GM19438 (cell line): ENCODE results near the gene WNT3A.
A peak's percentile ranks its signal among the peaks of the same experiment; 100 is the strongest.

ENCODE experiments used
- ATAC-seq: cut with Tn5 transposase; IDR thresholded peaks from one replicate; pipeline ENCODE4 v1.9.1; 2021; ENCODE audit warnings: low read depth; ENCODE audit not compliant: unreplicated experiment

The WNT3A gene

DNA sequence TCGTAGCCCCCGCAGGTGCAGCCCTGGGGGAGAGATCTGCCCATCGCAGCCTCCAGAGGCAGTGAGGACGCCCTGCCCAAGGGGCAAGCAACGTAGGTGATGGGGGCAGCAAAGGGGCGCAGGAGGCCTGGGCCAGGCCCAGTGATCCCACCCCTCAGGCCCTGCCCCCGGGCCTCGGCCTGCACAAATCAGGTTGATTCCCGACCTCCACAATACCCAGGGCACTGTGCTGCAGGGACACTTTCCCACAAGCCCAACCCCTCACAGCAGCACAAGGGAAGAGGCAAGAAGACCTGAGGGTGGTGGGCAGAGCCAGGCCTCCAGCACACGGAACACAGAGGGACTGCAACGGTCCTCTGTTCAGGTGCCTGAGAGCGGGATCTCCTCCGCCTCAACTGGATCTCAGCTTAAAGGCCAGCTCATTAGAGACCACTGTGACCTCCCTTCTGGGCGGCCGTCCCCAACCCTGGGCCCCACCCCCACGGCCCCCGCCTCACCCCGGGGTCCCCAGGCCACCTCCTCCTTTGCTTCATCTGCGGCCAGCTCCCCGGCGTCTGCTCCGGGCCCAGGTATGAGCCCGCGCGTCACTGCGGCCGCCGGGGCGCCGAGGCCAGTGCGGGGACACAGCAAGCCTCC is 74.9 kb downstream of the WNT3A start:
- ATAC-seq = peak; percentile 26

DNA sequence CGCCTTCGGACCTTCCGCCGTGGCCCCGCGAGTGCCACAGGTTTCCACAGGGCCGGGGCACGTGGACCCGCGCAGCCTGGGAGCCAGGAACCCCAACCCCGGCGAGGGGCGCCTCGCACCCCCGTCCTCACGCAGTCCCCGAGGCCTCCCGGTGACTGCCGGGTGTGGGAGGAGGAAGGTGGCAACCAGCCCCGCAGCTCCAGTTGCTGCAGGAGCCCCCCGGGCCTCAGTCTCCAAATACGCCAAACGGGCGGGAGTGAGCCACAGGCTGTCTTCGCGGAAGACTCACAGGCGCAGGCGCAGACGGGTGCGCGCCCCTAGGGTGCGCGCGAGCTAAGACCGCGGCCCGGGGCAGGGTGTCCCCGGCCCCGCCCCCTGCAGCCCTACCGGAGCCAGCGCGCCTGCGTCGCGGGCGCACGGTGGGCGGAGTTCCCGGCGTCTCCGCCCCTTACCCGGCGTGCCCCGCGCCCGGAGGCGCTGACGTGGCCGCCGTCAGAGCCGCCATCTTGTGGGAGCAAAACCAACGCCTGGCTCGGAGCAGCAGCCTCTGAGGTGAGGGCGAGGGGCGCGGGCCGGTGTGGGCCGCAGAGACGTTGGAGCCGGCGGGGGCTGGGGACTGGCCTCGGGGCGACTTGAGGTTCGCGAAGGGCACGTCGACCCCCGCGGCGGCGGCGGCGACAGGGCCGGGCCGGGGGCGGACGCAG is 75.6 kb downstream of the WNT3A start, which contains the start of gene ARF1:
TSS of gene ARF1 (plus strand) at position 495 of the 704 bp plus-strand sequence. CDS start 14,407 bp downstream, outside the sequence.
- peak; percentile 71 for ATAC-seq

DNA sequence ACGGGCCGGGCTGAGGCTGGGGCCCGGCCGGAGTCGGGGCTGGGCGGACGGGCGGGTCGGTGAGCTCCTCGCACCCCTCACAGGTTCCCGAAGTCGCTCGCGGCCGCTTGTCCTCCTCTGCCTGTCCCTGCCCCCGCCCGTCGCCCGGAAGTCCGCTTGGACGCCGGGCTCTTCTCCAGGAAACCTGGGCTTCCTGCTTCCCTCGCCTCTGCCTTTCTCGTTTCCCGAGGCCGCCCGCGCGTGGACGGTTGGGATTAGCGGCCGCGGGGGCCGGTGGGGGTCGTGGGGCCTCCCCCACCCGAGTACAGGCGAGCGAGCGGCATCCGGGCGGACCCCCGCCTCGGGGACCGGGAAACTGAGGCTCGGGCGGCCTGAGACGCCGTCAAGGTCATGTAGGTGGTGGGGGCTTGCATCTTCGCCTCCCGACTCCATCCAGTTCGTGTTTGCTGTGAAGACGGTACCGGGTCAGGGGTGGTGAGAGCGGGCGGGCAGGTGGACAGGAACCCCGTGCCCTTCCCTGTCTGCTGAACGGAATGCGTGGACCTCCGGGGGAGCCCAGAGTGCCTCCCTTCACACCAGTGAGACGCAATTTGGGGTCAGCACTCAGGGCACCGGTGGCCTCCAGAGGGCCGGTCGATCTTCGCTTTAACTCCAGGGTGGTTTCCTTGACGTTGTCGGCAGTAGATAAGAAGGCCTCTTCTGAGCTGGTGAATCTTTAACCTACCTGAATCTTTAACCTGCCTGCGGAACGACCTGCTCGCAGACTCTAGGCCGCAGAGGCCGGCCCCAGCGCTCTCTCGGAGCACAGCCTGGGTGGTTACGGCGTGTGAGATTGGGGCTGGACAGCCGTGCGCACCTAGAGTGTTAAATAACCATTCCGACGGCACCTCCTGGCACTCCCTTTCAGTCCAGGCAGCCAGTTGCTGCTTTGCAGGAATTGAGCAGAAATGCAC is 76.4 kb downstream of the WNT3A start:
- peak; percentile 16 for ATAC-seq

DNA sequence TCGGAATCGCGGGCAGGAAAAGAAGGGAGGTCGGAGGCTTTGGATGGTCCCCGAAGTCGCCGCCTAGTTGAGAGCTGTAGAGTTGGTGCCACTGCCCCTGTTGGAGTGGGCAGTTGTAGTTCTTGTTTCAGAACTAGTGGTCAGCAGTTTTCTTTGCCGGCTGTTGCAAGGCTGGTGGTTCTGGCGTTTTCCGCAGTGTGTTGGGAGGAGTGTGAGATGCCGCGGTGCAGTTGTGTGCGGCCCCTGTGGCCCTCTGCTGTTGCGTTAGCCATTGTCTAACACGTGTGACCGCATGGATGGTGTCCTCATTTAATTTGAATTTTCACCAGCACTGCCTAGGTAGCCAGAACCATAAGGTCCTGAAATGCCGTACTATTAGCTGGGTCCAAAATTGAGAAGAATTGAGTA is 77.1 kb downstream of the WNT3A start:
- ATAC-seq = no peak

DNA sequence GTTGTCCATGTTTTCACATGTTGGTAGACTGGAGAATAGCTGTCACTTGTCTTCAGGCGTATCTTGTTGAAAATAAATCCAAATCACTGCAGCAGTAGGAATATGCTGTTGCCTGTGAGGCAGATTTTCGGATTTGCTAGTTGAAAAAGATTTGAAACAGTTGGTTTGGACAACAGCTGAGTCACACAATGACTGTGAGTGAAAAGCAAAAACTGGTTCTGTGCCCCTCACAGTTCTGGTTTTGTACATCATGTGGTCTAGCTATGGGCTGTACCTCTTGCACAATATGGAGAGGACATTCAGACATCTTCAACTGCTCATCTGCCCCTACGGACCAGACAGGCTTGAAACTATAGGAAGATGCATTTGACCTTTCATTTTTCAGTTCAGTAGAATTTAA is 77.5 kb downstream of the WNT3A start:
- ATAC-seq = no peak

DNA sequence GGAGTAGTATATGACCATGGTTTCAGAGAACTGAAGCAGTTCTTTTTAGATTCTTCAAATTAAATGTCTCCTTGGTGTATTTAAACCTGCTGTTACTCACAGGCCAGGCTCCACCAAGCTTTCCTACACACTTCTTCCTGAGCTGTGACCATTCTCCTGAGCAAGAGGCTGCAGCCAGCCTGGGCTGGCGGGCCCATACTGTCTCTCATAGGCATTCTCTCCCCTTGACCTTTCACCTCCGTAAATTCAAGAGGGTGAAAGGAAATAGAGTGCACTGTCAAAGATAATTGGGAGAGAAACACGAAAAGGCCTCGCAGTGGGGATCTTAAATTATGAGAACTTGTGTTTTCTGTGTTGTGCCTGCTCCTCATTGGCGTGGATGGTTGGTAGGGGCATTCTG is 78.0 kb downstream of the WNT3A start:
- no peak for ATAC-seq

DNA sequence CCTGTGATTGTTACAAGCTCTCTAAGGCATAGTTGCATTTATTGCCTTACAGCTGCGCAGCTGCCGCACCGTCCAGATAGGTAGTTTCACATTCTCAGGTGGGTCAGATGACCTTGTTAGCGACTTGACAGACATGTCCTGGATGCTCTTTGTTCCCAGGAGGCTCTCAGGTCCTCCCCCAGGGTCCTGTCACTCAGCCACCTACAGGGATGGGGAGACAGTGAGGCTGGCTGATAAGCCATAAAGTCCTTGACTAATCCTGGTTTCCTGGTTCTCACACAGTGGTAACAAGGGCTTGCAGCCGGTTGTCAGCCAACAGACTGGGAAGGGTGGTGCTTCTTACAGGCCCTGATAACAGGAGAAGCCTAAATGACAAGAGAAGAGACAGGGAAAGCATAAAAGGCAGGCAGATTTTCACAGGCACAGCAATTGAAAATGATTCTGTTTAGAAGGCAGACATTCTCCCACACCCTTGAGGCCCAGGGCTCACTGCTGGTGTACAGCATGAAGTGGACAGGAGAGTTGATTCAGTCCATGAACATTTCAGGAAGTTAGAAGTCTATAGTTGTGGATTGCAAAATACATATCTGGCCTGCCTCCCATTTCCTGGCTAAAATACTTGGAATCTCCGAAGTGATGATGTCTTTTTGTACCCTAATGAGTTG is 78.6 kb downstream of the WNT3A start:
- ATAC-seq = no peak

DNA sequence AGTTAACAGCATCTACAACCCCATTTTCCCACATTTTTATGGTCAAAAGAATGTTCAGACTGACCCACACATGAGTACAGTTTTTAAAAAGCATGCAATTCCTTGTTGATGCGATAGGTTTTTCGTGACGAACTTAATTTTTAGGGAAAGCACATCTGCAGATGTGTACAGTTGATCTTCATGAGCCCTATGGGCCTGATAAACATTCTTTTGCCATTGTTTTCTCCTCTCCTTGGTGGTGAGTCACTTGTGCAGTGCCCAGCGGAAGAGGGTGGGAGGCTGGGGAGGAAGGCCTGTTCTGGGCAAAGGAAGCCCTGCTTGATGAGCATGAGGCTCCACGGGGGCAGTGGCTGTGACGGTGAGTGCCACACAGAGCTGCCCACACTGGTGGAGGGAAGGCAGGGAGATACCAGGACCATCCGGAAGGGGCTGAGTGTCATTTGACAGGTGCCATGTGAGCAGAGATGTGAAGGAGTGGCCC is 81.0 kb downstream of the WNT3A start:
- no peak for ATAC-seq

DNA sequence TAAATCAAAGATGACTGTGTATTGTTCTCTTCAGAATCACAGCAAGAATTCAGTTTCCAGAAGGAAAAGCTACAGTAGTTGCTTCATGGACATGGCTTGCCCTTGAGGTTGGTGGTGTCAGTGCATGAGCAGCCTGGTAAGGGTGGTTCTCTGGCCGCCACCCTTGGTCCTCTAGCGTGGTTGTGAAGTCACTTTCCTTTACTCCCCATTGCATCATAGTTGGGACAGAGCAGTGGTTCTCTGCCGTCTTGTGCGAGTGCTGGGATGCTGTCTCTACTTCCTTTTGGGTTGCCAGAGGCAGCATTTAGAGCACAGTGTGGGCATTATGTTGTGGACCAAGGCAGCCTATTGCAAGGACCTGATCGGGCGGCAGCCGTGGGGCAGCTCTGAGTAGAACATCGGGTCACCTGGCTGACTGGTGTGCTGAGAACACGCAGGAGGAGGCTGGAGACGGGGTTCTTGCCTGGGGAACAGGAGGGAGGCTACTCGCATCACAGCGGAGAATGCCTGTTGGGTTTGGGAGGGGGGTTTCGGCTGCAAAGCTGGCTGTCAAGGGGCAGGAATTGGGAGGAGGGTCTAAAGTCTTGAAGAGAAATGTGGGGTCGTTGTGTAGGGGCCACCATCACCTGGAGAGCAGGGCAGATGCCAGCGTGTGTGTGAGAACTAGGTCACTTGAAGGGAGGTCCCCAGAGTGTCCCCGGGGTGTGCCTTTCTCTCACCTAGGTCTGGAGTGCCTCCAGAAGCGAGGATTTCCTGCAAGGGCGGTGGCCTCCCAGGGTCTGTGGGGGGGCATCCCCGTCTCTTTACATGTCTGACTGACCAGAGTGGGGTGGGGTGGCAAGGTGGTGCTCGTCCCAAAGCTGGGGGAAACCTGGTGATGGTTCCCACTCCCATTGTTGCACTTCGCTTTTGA is 82.0 kb downstream of the WNT3A start:
- ATAC-seq = no peak

DNA sequence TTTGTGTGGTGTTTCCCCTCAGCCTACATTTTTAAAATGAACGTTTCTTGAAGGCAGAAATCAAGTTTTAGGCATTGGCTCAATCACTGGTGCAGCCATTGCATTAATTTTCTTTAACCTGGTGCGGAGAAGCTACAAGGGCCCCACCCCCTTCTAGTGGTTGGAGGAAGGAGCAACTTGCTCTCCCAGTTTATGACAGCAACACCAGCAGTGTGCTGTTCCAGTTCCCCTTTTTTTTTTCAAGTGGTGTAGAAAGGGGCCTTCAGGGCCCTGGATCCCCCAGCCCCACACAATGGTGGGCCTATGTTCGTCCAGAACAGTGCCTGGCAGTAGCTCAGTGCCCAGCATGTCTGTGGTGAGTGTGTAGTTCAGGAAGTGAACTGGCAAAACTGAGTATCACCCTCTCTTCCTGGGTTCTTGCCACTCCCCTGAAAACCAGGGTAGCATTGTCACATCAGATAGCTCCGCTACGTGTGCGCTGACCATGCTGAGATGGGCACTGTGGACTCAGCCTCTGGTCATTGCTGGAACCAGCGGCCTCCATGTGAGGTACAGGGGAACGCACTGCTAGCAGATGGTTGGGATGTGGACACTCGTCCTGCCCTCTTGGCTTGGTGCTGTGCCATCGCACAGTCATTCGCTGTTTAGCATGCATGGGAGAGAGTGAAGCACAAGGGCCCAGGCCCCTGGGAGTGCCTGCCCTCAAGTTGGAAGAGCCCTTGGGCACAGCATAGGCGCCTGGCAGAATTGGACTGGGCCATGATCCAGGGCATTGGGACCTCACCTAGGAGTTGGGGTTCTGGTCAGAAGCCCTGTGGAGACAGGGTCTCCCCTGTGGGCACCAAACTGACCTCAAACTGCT is 83.0 kb downstream of the WNT3A start:
- ATAC-seq = no peak

DNA sequence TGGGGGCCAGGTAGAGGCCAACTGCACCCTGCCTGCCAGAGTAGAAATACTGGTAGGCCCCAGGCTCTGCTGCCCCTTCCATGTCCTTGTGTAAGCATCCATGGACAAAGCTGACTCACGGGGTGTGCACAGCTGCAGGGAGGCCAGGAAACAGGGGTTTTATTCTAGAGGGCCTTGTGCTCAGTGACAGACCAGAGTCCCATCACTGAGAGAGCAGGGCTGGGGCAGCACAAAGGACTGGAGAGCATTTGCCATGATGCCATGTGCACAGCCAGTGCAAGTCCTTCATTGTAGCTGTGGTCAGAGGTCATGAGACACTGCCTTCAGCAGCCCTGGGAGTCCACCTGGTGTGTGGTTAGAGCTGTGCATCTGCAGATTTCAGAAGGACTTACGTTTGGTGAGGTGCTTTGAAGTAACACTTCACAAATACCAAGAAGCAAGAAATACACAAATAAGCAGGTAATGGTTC is 83.8 kb downstream of the WNT3A start:
- ATAC-seq = no peak

DNA sequence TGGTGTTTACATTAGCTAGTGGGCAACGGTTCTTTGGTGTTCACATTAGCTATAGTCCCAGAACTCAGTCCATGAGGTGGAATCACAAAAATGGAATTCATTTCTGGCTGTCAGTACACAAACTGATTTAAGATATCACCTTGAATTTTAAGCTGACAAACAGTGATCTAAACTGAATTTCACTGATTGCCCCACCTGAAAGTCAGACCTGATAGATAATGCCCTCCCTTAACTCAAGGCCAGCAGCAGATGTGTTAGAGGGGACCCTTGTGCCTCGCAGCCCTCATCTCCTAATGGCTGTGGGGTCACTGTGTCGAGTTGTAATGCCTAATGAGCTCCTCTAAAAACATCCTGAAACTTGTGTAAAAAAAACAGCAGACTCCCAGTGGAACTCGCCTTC is 84.3 kb downstream of the WNT3A start:
- ATAC-seq = no peak

DNA sequence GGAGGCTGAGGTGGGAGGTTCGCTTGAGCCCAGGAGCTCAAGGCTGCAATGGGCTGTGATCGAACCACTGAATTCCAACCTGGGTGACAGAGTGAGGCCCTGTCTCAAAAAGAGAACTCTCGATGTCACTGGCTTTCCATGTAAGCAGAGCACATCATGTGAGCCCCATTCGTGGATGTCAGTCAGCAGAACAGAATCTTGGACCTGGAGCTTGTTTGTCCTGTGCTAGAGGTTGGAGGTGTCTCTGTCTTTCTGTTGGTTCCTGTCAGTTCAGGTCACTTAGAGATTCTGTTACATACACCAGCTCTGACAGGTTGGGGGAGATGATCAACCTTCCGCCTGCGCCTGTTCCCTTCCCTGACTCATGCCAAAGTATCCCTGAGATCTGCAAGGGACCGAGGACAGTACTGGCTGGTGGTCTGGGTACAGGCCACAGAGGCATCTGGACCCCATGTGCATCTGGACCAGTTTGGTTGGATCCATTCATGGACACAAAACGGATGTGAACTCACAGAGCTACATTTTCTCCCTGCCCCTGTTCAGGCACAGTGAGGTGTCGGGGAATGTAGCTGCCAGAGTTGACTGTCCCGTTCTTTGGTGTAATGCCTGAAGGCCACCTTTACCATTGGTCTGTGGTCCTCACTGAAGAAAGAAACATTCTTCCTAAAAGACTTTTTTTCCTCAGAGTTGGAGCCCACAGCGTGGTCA is 85.7 kb downstream of the WNT3A start:
- ATAC-seq = no peak

DNA sequence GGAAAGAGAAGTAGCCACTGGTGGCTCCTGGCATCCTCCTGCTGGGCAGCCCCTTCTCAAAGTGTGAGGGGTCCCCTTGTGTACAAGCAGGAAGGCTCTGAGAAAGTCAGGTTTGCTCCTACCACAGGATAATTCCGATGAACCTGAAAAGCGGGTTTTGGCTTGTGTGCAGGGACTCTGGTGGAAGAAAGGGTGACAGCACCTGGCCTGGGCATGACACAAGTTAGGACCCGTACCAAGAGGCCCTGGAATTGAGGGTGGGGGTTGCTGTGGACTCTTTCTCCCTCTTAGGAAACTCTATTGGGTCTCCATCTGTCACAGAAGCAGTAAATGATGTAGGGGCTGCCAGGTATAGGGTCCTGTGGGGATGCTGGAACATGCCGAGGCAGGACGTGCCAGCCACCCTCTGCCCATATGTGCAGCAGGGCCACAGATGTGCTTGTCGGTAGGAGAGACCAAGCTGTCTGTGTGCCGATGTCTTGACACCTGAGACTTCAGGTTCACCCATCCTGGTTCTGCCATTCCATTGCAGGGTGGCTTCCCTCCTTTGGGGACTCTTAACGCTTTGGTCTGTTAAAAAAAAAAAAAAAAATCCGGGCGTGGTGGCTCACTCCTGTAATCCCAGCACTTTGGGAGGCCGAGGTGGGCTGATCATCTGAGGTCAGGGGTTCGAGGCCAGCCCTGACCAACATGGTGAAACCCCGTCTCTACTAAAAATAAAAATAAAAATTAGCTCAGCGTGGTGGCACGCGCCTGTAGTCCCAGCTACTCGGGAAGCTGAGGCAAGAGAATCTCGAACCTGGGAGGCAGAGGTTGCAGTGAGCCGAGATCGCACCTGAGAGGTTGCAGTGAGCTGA is 86.5 kb downstream of the WNT3A start:
- ATAC-seq = no peak

DNA sequence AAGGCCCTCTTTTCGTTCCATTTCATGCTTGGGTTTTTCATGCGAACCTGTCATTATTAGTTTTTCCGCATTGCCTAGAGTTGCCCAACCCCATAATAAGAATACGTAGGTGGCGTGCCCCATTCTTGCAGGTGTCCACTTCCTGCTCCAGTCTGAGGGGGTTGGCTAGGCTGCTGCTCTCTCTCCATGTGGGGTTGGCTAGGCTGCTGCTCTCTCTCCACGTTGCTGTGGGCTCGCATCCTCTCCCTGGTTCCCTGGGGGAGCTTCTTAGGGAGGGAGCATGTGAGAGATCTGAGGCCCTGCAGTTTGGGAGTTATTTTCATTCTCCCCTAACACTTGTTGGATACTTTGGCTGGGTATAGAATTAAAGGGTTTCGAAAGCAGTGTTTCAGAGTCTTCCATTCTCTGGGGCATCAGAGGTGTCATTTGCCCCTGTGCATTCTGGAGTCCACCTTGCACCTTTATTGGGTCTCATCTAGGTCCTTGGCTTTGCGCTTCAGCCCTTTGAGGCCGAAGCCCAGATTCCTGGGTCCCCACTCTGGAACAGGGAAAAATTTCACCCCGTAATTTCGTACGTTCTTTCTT is 87.7 kb downstream of the WNT3A start:
- no peak for ATAC-seq

DNA sequence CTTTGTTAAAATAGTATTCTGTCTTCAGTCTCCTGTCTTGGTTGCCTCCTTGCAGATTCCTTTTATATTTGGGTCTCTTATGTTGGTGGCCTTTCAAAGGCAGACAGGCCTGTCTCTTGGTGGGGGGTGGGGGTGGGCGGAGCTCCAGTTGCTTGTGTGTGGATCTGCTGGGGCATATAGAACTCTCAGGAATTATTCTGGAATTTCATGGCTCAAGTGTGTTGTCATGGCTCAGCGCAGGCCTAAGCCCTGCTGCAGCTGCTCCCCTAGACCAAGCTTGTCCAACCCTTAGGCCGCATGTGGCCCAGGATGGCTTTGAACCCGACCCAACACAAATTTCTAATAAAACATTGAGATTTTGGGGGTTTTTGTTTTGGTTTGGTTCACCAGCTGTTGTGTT is 88.4 kb downstream of the WNT3A start:
- ATAC-seq = no peak

DNA sequence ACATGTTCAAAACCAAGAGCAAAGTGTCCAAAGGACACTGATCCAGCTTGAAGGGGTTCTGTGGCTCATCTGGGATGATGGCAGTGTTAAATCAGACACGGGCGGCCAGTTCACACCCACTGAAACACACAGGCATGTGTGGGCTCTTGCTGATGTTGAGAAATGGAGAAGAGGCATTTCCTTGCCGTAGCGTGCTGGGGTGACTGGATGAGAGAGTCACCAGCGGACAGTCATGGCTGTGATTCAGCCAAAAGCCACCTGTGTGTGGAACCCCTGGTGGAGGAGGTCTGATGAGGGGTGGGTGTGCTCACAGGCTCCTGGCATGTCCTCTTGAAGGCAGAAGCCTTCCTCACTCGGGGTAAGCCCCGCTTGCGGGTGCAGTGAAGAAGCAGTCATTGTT is 89.1 kb downstream of the WNT3A start:
- no peak for ATAC-seq
